Measurements from ENCODE around the gene PDGFD. TPM values are rescaled to one million over a fixed set of nuclear protein-coding genes. Genes with fewer than 3 reads are reported as not detected.
A peak's percentile ranks its signal among the peaks of the same experiment; 100 is the strongest.

Gene PDGFD
- total and polyA plus RNA-seq, 2 donors (not counting 3 experiments of a cell fraction or from before 2014, with no cell fraction given): 6.3 to 13.1 TPM

DNA sequence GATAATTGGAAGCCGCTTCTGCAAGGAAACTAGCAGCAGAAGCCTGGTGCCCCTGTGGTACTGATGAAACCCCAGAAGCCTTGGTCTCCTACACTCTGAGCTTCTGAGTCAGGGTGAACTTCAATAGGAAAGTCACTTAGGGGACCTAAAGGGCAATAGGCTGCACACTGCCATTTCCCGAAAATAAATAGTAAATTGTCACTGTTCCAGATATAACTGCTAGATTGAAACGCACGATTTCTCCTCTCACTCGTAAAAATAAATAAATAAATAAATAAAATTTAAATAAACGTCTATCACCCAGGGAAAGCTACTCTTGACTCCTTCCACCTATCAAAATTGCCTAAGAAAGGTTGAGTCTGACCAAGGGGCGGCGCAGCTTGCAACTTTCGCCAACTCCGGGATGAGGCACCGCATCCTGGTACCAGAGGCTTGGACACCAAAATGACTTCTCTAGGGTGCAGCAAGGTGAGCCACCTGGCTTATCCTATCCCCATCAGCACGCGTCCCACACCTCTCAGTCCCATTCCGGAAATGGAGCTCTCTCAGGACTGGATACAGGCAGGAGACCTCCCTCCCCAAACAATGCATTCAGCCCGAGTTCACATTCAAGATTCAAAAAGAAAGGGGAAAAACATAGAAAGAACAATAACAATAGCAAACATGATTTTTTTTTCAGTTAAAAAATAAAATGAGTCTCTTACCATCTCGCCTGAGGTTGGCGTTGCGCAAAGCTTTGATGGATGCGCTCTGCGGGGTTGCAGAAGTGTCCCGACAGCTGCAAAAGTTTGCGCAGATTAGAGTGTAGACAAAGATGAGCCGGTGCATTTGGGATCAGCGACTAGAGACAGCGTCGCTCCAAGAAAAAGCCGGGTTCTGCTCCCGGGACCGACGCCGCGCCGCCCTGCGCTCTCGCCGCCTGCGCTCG lies 583 bp downstream of the PDGFD start:
- ChIA-PET POLR2A (no interaction called here), CTCF (interaction anchor here (0.6 to 4.2 kb wide), 22 partner anchors 8 to 1728 kb away, joined by 3 to 64 read pairs (median 4); no protein-coding TSS in a partner anchor)
- H3K79me2 ChIP-seq (ENCODE audit: control insufficient read depth, insufficient read depth, low read length): no peaks in the 10 kb centered on the region
- TSS peak; percentile 40 for BruUV-seq (replicated peaks)
- peak overlapping the region; percentile 99 for H3K4me2 ChIP-seq (ENCODE audit: insufficient read depth, low read length)
- peak overlapping the region; percentile 52 for H3K27ac ChIP-seq (ENCODE audit: insufficient read depth, low read depth, low read length)
- H2AFZ ChIP-seq (ENCODE audit: low read depth, low read length): peak overlapping the region; percentile 99
- no peaks in the 10 kb centered on the region for H3K9me1 ChIP-seq (replicated peaks; ENCODE audit: control insufficient read depth, extremely low read depth, insufficient read depth, low read length)
- H3K36me3 ChIP-seq (ENCODE audit: control insufficient read depth in 2 of 2, extremely low read depth in 1 of 2, insufficient read depth in 2 of 2, low read length in 2 of 2): no peaks in the 10 kb centered on the region
- dilution Hi-C loops (cut with MboI; ENCODE audit: extremely low pct_ligation_motif_present, low sequenced_read_pairs) (no loop called here), intact Hi-C loops (cut with micrococcal nuclease) (loop anchor here (1.0 to 5.0 kb wide), 5 partner anchors 256 to 1699 kb away; no protein-coding TSS in a partner anchor)
- peaks cover 10% of the 10 kb centered on the region for H3K4me1 ChIP-seq (ENCODE audit: control insufficient read depth, extremely low read depth, insufficient read depth, low read length)
- H4K20me1 ChIP-seq (replicated peaks; ENCODE audit: control insufficient read depth, extremely low read depth, insufficient read depth, low read length): no peaks in the 10 kb centered on the region
- DNase-seq (ENCODE audit: low read depth, low spot score) (peak; percentile 32), FAIRE-seq (no peak)
- no peaks in the 10 kb centered on the region for H3K27me3 ChIP-seq (ENCODE audit: control insufficient read depth in 2 of 2, insufficient read depth in 2 of 2, low read length in 2 of 2)
- H3K9ac ChIP-seq (replicated peaks; ENCODE audit: extremely low read depth, insufficient read depth, low read length): peak overlapping the region; percentile 73
- no peaks in the 10 kb centered on the region for H3K9me3 ChIP-seq (replicated peaks; ENCODE audit: control insufficient read depth, insufficient read depth, low read length)
- peak overlapping the region; percentile 66 to 94 (median 93) for H3K4me3 ChIP-seq (replicated peaks in 1 of 3; ENCODE audit: insufficient read depth in 1 of 3, low read depth in 1 of 3, low read length in 3 of 3)
- TF ChIP-seq FOS (IDR thresholded peaks at IDR 0.05; ENCODE audit: borderline replicate concordance, insufficient read depth, low read length) (no peak), CTCF (IDR thresholded peaks at IDR 0.05; ENCODE audit: extremely low read depth in 1 of 2, insufficient read depth in 1 of 2, low read depth in 1 of 2, low read length in 2 of 2) (no peak), POLR2A (IDR thresholded peaks at IDR 0.05; ENCODE audit: low read depth, low read length) (no peak), MYC (IDR thresholded peaks at IDR 0.05; ENCODE audit: low read depth, low read length) (no peak), EZH2 (IDR thresholded peaks at IDR 0.05; ENCODE audit: borderline replicate concordance, low read depth, low read length, severe bottlenecking) (no peak), GATA2 (IDR thresholded peaks at IDR 0.05; ENCODE audit: insufficient read depth, insufficient read length, low read depth, low read length) (no peak), JUN (IDR thresholded peaks at IDR 0.05; ENCODE audit: borderline replicate concordance, insufficient read depth, insufficient read length, low read depth) (no peak)

All from endothelial cell of umbilical vein (primary cell).